ENCODE measurements around the gene HIVEP3. TPM values are rescaled to one million over a fixed set of nuclear protein-coding genes. Genes with fewer than 3 reads are reported as not detected.

Gene HIVEP3
- total RNA-seq, 1 experiment from 2014 or later, result 11.0 TPM

GRCh38 chr1:41819069-41819468 is 99.7 kb downstream of the HIVEP3 start:
- H3K4me2 ChIP-seq, result no peak overlapping the region
- H3K79me2 ChIP-seq (ENCODE audit: low read depth), result no peaks in the 10 kb centered on the region
- no peaks in the 10 kb centered on the region for H3K9me2 ChIP-seq (ENCODE audit: insufficient read depth)
- intact Hi-C loops (cut with micrococcal nuclease; ENCODE audit: unreplicated experiment), result loop anchor here (10.0 kb wide), 2 partner anchors 64 to 326 kb away; no protein-coding TSS in a partner anchor
- no peaks in the 10 kb centered on the region for H3K27me3 ChIP-seq (ENCODE audit: insufficient read depth, low read depth)
- TF ChIP-seq CTCF (conservative IDR thresholded peaks at IDR 0.05) (no peak), EZH2 (IDR thresholded peaks at IDR 0.05; ENCODE audit: low read depth) (no peak)
- H3K27ac ChIP-seq, result no peak overlapping the region
- no peaks in the 10 kb centered on the region for H3K9me3 ChIP-seq (ENCODE audit: insufficient read depth, low read depth)
- no TSS peak for BruUV-seq (replicated peaks)
- no peaks in the 10 kb centered on the region for H3K36me3 ChIP-seq (ENCODE audit: low read depth)
- POLR2A ChIA-PET (ENCODE audit: unreplicated experiment), result no interaction called here
- H3K4me1 ChIP-seq (replicated peaks; ENCODE audit: insufficient read depth), result peaks cover 11% of the 10 kb centered on the region; the same call in 1 of the 2 replicates
- H3K4me3 ChIP-seq, result no peak overlapping the region
- CTCF ChIA-PET, result no interaction called here
- no peak for DNase-seq
- H4K20me1 ChIP-seq (ENCODE audit: insufficient read depth), result no peaks in the 10 kb centered on the region
- H2AFZ ChIP-seq, result no peak overlapping the region
- 0 out of 2 replicates have a peak, but pooled peaks cover 6% of the 10 kb centered on the region for H3F3A ChIP-seq (ENCODE audit: insufficient read depth, low read depth)

GRCh38 chr1:41816061-41816460 is 102.7 kb downstream of the HIVEP3 start:
- H3F3A ChIP-seq (ENCODE audit: insufficient read depth, low read depth), result 0 out of 2 replicates have a peak, but pooled peaks cover 6% of the 10 kb centered on the region
- intact Hi-C loops (cut with micrococcal nuclease; ENCODE audit: unreplicated experiment), result loop anchor here (10.0 kb wide), 2 partner anchors 61 to 329 kb away; no protein-coding TSS in a partner anchor

More at GRCh38 chr1:41816061-41816460, 102.7 kb downstream of the HIVEP3 start:
- no peaks in the 10 kb centered on the region for H3K9me2 ChIP-seq (ENCODE audit: insufficient read depth)
- TF ChIP-seq CTCF (conservative IDR thresholded peaks at IDR 0.05), result no peak
- no peak for TF ChIP-seq EZH2 (IDR thresholded peaks at IDR 0.05; ENCODE audit: low read depth)
- no peak overlapping the region for H3K4me3 ChIP-seq
- CTCF ChIA-PET, result no interaction called here
- no peaks in the 10 kb centered on the region for H4K20me1 ChIP-seq (ENCODE audit: insufficient read depth)
- no peak overlapping the region for H3K4me2 ChIP-seq
- no peaks in the 10 kb centered on the region for H3K27me3 ChIP-seq (ENCODE audit: insufficient read depth, low read depth)
- DNase-seq, result no peak
- no peaks in the 10 kb centered on the region for H3K4me1 ChIP-seq (replicated peaks; ENCODE audit: insufficient read depth)
- POLR2A ChIA-PET (ENCODE audit: unreplicated experiment), result no interaction called here
- H3K36me3 ChIP-seq (ENCODE audit: low read depth), result no peaks in the 10 kb centered on the region
- H3K79me2 ChIP-seq (ENCODE audit: low read depth), result no peaks in the 10 kb centered on the region
- H2AFZ ChIP-seq, result no peak overlapping the region
- no peak overlapping the region for H3K27ac ChIP-seq
- no peaks in the 10 kb centered on the region for H3K9me3 ChIP-seq (ENCODE audit: insufficient read depth, low read depth)
- no TSS peak for BruUV-seq (replicated peaks)
